Measurements from ENCODE around the gene MBD3L4.
"Not testable (repeated sequence)": the region's sequence is repeated elsewhere in the genome, so short reads cannot be mapped to it uniquely, and the experiment has no call there.

MBD3L4 gene

DNA sequence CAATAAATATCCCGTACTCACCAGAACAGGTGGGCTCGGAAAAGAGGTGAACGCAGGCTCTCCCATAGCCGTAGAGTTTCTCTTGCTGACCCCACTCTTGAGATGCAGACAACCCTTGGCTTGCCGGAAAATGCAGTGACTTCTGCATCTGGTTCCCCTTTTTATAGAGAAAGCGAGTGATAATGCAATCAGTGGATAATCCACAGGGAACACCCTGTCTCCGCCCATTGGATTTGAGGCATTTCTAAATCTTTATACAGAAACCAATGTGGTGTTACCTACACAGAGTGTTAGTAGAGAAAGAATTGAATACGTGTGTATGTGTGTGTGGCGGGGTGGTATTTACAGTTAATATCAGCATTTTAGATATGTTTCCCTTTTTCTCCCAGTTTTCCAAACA, at the start of gene MBD3L4:
MBD3L4 (minus strand) TSS at position 101 of the 400 bp plus-strand sequence; CDS start at position 66, 35 bp downstream.
- not testable (repeated sequence) for DNase-seq

DNA sequence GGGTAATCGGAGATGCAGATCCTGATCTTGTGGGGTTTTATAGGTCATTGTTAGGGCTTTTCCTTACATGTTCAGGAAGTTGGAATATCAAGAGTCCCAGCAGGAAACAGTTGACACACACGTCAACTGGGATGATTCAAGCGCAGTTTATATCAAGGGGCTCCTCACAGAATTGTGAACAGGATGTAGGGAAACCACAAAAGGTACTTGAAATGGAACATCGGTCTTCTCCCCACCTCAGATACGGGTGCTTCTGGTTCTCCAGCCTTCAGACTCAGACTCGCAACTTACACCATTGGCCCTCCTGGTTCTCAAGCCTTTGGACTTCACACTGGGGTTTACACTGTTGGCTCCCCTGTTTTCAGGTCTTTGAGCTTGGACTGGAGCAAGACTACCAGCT, 49.0 kb upstream of the MBD3L4 start:
- DNase-seq: no peak

DNA sequence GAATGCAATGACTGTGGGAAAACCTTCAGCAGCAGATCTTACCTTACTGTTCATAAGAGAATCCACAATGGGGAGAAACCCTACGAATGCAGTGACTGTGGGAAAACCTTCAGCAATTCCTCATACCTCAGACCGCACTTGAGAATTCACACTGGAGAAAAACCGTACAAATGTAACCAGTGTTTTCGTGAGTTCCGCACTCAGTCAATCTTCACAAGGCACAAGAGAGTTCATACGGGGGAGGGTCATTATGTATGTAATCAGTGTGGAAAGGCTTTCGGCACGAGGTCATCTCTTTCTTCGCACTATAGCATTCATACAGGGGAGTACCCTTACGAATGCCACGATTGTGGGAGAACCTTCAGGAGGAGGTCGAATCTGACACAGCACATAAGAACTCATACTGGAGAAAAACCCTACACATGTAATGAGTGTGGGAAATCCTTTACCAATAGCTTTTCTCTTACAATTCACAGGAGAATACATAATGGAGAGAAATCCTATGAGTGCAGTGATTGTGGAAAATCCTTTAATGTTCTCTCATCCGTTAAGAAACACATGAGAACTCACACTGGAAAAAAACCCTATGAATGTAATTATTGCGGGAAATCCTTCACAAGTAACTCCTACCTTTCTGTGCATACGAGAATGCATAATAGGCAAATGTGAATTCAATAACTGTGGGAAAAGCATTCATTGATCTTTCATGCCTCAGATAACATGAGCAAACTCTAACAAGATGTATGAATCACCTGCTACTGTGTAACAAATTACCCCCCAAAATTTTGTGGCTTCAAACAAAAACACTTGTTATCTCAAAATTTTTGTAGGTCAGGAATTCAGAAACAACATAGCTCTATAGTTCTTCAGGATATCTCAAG, 43.3 kb upstream of the MBD3L4 start:
- DNase-seq: no peak

DNA sequence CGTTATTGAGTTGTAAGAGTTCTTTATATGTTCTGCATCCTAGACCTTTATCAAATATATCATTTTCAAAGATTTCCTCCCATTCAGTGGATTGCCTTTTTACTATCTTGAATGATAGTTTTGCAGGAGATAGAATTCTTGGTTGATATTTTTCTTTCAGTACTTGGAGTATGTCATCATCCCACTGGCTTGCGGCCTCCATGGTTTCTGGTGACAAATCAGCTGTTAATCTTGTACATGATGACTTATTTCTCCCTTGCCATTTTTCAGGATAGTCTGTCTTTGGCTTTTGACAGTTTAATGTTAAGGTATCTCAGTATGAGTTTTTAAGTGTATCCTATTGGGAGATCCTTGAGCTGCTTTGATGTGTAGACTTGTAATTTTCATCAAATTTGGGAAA, 38.0 kb upstream of the MBD3L4 start:
- no peak for DNase-seq

DNA sequence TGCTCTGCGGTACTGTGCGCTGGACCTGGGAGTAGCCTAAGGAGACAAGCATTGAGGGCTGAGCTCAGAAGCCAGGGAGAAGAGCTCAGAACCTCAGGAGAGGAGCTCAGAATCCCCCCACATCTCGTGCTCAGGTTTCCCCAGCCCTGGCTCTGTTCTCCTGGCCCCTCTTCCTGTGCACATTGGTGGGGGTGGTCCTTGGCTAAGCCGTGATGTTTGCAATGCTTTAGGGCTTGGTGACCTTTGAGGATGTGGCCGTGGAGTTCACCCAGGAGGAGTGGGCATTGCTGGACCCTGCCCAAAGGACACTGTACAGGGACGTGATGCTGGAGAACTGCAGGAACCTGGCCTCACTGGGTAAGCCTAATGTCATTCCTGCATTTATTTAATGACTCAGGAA, 36.2 kb upstream of the MBD3L4 start:
- no peak for DNase-seq

DNA sequence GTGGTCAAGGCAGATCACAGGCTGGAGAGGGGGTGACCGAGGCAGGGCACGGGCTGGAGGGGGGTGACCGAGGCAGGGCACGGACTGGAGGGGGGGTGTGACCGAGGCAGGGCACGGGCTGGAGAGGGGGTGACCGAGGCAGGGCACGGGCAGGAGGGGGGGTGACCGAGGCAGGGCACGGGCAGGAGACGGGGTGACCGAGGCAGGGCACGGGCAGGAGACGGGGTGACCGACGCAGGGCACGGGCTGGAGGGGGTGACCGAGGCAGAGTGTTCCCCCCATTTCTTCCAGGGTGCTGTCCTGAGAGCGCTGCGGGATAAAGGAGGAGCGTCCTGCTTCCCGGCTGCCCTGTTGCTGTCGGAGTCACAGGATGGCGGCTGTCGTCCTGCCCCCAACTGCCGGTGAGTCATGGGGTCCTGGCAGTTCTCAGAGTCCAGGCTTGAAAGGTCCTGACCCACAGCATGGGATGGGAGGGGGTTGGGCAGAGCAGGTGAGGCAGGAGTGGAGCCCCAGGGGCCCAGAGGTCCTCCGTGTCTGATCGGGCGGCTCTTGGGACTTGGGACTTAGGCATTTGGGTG, 34.8 kb upstream of the MBD3L4 start:
- no peak for DNase-seq

DNA sequence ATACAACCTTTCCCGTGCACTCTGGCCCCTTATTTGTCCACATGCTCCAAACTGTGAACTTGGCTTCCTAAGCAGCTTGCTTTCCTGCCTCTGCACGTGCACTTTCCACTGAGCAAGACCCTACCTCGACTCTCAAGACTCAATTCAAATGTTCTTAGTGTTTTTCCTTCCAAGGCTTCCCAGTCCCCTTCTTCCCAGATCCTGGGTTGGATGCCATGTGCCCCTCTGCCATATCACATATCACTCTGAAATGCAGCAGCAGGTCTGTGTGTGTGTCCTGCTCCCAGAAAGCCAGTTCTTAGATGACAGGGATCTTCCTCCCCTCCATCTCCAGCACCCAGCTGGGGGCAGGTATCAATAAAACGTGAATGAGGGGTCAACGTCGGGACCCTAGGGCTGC, 32.6 kb upstream of the MBD3L4 start:
- no peak for DNase-seq

DNA sequence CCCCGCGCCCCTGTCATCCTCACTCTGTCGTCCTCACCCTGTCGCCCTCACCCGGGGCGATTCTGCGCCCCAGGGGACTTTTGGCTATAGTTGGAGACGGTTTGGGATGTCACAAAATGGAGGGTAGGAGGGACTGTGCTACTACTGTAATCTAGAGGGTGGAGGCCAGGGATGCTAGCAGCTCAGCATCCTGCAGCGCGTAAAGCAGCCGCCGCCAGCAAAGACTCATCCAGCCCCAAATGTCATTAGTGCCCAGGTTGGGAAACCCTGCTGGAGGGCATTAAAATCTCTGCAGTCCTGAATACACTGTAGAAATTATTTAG, 29.9 kb upstream of the MBD3L4 start:
- DNase-seq: no peak

DNA sequence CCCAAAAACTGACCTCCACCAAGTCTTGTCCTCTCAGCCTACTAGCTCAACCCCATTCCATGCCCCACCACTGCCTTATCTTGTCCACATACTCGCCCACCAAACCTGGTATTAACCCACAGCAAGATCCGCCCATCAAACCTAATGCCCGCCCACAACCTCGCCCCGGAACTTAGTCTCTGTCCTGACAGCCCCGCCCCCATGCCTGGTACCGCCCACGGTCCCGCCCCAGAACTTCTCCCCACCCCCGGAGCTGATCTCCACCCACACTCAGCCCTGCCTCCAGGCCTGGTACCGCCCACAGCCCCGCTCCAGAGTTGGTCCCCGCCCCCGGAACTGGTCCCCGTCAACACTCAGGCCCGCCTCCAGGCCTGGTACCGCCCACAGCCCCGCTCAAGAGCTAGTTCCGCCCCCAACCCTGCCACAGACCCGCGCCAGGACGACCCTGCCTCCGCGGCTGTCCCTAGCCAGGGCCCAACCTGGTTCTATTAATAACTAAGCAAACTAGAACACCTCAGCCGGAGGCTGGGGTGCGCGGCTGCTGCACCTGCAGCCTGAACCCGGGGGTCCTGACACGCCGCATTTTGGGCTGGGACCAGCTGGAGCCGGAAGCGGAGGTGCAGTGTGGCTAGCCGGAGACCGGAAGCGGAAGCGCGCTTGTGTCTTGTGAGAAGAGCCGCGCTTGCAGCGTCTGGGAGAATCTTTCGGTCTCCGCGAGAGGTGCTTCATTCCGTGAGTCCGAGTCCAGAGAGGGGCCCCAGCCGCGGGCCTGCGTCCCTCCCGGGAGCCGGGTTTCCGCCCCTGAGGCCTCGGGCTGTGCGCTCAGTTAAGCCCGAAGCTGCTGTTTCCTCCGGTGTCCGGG, 29.3 kb upstream of the MBD3L4 start, which contains the start of gene ZNF557:
ZNF557 (plus strand) TSS at position 662 of the 862 bp plus-strand sequence. CDS start 5,372 bp downstream, outside the sequence.
- DNase-seq: peak; percentile 99

DNA sequence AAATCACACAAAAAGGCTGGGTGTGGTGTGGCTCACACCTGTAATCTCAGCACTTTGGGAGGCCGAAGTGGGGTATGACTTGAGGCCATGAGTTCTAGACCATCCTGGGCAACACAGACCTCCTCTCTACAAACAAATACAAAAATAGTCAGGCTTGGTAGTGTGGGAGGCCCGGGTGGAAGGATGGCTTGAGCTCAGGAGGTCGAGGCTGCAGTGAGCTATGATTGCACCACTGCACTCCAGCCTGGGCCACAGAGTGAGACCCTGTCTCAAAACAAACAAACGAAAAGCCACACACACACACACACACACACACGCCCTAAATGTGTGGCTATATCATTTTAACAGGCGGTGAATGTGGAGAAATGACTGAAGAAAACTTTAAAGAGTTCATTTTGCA, 28.6 kb upstream of the MBD3L4 start:
- DNase-seq: no peak

DNA sequence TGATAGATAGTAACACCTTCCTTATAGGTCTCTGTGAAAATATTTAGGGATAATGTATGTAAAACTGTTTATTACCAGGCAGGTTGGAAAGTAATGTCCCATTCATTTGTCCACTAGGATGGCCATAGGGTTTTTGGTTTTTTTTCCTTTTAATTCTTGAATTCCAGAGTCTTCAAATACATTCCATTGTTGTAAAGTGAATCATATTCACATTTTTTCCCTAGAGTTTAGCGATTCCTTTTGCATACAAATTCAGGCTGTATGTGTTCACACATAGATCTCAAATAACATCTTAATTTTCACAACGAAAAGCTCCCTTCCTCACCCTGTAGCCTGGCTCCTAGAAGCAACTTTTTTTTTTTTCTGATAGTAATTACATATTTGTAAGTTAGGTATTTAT, 27.7 kb upstream of the MBD3L4 start:
- DNase-seq: no peak

DNA sequence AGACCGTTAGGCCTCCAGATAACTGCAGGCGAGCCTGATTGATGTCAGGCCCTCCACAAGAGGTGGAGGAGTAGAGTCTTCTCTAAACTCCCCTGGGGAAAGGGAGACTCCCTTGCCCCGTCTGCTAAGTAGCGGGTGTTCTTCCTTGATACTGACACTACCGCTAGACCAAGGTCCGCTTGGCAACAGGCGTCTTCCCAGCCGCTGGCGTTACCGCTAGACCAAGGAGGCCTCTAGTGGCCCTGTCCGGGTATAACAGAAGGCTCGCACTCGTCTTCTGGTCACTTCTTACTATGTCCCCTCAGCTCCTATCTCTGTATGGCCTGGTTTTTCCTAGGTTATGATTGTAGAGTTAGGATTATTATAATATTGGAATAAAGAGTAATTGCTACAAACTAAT, 27.1 kb upstream of the MBD3L4 start:
- not testable (repeated sequence) for DNase-seq

DNA sequence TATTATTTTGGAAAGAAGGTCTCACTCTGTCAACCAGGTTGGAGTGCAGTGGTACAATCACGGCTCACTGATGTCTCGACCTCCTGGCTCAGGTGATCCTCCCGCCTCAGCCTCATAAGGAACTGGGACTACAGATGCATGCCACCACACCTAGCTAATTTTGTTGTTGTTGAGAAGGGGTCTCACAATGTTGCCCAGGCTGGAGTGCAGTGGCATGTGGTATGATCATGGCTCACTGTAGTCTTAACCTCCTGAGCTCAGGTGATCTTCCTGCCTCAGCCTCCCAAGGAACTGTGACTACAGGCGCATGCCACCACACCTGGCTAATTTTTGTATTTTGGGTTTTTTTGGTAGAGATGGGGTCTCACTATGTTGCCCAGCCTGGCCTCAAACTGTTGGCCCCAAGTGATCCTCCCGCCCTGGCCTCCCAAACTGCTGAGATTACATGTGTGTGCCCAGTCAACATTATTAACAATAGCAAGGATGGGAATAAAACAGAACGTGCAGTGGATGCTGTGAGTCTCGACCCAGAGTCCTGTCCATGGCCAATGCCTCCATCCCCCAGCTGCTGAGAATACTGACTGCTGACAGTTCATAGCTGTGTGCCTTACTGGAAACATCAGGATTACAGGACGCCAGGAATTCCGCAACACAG, 23.9 kb upstream of the MBD3L4 start:
- DNase-seq: no peak

DNA sequence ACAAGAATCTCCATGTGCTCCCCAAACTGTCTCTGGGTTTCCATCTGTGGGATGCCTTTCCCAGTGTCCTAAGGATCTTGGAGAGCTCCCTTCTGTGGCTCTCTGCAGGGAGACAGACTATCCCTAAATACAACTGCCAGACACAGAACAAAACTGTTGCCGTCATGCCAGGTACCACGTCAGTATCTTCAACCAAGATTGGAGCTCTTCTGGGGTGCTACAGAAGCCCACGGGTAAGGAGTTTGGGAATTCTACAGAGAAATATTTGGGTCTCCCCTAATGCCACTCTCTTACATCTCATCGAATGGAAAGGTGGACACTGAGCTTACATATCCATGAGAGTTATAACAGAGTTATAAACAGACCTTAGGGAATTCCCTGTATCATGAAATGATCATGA, 23.4 kb upstream of the MBD3L4 start:
- no peak for DNase-seq

DNA sequence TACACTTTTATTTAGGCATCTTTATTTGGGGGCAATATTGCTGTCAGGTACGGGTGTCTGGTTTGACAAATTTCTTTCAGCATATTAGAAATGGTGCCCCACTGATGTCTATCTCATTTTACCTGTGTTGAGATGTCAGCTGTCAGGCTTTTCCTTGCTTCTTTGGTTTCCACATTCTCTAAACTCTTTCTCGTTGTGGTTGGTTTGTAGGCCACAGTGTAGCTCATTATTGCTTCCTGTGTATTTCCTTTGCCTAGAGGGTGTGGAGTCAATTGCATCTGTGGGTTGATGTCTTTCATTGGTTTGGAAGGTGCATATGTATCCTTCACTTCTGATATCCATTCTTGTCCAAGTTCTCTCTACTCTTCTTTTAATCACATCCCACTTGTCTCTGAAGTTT, 20.0 kb upstream of the MBD3L4 start:
- DNase-seq: not testable (repeated sequence)

DNA sequence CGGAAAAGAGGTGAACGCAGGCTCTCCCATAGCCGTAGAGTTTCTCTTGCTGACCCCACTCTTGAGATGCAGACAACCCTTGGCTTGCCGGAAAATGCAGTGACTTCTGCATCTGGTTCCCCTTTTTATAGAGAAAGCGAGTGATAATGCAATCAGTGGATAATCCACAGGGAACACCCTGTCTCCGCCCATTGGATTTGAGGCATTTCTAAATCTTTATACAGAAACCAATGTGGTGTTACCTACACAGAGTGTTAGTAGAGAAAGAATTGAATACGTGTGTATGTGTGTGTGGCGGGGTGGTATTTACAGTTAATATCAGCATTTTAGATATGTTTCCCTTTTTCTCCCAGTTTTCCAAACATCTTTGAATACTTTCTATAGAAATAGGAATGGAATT, 18.6 kb upstream of the MBD3L4 start, which contains the start of gene MBD3L3:
MBD3L3 (minus strand) TSS at position 101 of the 400 bp plus-strand sequence; CDS start at position 30, 71 bp downstream.
- not testable (repeated sequence) for DNase-seq

DNA sequence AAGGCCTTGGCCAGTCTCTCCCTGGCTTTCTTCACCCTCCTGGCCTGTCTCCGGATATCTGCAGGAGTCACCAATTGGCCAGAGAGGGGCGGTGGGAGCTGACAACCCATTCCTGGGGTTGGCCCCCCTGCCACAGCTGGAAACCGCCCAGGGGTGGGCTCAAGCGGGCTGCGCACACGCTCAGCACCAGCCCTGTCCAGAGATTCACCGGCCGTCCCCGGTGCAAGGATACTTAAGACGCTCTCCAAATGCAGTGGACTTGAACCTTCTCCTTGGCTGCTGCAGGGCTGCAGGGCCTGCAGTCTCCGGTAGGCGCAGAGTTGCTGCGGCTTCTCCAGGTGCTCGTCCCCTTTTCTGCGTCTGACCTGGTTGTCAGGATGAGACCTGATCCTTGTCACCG, 16.4 kb upstream of the MBD3L4 start:
- DNase-seq: not testable (repeated sequence)

DNA sequence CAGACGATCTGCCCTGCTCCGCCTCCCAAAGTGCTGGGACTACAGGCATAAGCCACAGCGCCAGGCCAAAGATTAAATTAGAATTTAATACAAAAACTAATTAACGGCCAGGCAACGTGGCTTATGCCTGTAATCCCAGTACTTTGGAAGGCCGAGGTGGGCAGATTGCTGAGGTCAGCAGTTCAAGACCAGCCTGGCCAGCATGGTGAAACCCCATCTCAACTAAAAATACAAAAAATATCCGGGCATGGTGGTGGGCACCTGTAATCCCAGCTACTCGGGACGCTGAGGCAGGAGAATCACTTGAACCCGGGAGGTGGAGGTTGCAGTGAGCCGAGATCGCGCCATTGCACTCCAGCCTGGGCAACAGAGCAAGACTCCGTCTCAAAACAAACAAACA, 15.7 kb upstream of the MBD3L4 start:
- DNase-seq: not testable (repeated sequence)

DNA sequence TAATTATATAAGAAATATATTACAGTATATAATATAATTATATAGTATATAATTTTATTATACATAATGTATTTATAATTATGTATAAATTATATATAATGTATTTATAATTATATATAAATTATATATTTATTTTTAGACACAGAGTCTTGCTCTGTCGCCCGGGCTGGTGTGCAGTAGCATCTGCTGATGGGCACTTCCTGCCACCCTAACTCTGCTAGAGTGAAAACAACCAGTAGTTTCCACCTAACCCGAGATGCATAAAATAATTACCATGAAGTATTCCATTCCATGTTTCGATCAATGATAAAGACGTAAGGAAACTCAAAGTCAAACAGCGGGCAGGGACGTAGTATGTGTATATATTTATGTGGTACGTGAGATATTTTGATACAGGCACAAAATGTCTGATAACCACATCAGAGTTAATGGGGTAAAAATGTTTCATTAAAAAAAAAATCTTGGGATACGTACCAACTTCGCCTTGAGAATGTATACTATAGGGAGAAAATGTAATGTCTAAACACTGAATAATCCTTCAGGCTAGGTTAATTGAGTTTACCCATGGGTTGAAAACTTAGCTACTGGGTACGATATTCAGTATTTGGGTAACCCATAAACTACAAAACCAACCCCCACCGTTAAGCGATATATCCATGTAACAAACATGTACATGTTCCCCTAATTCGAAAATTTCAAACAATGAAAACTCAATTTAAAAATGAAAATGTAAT, 14.8 kb upstream of the MBD3L4 start:
- not testable (repeated sequence) for DNase-seq

DNA sequence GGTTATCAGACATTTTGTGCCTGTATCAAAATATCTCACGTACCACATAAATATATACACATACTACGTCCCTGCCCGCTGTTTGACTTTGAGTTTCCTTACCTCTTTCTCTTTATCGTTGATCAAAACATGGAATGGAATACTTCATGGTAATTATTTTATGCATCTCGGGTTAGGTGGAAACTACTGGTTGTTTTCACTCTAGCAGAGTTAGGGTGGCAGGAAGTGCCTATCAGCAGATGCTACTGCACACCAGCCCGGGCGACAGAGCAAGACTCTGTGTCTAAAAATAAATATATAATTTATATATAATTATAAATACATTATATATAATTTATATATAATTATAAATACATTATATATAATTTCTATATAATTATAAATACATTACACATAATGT, 12.9 kb upstream of the MBD3L4 start:
- not testable (repeated sequence) for DNase-seq

DNA sequence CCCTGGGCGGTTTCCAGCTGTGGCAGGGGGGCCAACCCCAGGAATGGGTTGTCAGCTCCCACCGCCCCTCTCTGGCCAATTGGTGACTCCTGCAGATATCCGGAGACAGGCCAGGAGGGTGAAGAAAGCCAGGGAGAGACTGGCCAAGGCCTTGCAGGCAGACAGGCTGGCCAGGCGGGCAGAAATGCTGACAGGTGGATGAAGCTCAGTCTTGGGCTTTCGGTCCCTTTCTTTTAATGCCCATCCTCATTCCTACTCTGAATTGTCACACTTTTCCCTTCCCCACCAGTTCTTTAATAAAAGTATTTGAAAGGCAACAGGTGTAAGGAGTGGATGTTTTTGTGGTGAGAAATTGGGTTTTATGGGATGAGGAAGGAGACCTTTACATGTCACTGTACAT, 11.4 kb upstream of the MBD3L4 start:
- not testable (repeated sequence) for DNase-seq

DNA sequence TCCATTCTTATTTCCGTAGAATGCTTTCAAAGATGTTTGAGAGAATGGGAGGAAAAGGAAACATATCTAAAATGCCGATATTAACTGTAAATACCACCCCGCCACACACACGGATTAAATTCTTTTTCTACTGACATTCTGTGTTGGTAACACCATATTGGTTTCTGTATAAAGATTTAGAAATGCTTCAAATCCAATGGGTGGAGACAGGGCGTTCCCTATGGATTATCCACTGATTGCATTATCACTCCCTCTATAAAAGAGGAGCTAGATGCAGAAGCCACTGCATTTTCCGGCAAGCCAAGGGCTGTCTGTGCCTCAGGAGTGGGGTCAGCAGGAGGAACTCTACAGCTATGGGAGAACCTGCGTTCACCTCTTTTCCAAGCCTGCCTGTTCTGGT, 9.0 kb upstream of the MBD3L4 start, which contains the start of gene MBD3L2:
MBD3L2 (plus strand) TSS at position 301 of the 400 bp plus-strand sequence; CDS start at position 354, 53 bp downstream.
- DNase-seq: not testable (repeated sequence)

All from activated CD4-positive, alpha-beta T cell treated with anti-CD3 and anti-CD28 coated beads for 1 hour (primary cell).